ENCODE results near the gene EIF3J.
"Not testable (repeated sequence)": the region's sequence is repeated elsewhere in the genome, so short reads cannot be mapped to it uniquely, and the experiment has no call there.

The EIF3J gene

GRCh38 chr15:44544745-44545144 lies 7.8 kb downstream of the EIF3J start:
- not testable (repeated sequence) for DNase-seq

DNA sequence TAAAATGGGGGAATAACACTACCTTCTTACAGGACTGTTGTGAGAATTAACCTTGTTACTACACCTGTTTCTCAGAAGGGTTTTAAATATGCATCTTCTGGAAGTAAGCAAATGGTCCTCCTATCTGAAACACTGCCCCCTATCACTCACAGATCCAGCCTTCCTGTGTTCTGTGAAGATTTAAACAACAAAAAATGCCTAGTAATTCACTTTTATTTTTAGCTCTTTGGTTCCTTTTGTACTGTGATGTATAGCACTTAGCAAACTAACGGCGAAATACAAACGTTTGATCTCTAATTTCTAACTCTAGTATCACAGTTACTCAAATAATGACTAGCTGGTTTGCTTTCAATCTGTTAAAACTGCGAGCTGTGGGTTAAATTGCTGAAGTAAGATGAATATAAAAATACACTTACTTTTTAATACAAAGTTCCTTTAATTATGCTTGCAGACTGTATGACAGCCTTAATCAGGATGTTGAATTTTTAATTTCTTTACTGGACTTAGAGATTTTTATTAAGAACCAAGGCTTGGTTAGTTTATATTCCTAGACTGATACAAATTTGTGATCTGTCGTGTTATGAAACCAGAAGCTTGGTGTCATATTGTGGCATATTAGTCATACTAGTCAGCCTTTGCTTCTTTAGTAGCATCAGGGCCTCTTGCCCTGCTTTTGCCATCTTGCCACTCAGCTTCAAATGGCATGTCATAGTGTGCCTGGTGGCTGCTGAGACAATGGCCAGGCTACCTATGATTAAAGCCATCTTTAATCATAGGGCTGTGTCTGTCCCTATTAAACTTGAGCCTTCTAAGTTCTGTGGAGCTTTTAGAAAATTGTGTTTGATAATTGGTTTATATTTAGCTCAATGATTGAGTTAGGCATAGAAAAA lies 9.2 kb downstream of the EIF3J start:
- DNase-seq: no peak

DNA sequence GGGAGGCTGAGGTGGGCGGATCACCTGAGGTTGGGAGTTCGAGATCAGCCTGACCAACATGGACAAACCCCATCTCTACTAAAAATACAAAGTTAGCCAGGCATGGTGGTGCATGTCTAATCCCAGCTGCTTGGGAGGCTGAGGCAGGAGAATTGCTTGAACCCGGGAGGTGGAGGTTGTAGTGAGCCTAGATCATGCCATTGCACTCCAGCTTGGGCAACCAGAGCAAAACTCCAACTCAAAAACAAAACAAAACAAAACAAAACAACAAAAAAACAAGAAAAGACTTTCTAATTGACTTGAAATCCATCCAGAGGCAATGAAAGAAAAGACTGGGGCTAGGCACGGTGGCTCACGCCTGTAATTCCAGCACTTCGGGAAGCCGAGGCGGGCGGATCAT lies 12.2 kb downstream of the EIF3J start:
- not testable (repeated sequence) for DNase-seq

DNA sequence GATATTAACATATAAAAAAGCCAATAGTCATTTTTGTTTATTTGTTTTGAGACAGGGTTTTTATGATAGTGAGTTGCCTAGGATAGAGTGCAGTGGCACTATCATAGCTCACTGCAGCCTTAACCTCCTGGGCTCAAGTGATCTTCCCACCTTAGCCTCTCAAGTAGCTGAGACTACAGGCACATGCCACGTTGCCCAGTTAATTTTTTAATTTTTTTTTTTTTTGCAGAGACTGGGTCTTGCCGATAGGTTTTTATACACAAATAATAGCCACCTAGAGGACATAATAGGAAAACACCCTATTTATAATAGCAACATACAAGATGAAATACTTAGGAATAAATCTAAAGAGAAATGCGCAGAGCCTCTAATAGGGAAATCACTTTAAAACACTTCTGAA lies 13.3 kb downstream of the EIF3J start:
- no peak for DNase-seq

DNA sequence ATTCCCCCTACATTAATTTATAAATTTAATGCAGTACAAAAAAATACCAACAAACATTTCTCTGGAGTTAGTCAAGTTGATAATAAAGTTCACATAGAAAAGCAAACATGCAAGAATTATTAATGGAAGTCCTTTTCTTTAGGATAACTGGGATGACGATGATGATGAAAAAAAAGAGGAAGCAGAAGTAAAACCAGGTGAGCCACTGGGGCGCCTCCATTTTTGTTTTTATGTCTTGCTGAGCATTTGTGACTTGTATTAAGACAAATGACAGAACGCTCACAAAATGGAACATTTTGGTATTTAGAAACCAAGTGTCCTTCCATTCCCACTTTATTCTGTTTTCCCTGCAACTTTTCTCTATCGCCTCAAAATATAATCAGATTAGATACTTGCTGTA lies 13.8 kb downstream of the EIF3J start:
- DNase-seq: no peak

DNA sequence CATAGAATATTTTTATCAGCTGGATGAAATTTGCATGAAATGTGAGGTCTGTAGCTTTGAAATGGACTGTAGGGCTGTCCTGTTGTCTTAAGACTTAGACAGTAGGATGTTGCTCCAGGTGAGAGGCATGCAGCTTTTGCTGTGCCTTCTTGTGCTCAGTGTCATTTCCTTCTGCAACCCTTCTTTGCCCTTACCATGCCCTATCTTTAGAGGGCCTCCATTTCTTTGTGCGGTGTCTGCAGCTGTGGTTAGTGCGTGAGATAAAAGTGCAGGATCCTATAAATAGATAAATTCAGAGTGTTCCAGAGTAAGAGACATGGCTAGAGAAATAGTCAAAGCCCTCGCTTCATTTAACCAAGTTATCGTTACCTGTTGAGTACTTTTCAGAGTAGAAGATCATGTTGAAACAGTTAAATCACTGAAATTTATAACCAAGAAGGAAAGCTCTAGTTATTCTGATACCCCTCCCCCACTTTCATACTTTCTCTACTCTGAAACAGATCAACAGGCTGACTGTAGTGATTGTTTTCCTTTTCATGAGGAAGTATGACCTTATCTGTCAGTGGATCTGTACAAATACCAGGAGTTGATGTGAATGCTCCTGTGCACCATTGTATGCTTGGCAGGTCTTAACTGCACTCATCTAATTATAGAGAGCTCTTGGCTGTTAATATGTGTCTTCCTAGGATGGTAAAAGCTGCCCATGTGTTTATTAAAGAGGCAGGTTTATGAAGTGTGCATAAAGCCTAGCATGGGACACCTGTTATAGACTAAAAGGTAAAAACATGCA lies 18.2 kb downstream of the EIF3J start:
- DNase-seq: no peak

DNA sequence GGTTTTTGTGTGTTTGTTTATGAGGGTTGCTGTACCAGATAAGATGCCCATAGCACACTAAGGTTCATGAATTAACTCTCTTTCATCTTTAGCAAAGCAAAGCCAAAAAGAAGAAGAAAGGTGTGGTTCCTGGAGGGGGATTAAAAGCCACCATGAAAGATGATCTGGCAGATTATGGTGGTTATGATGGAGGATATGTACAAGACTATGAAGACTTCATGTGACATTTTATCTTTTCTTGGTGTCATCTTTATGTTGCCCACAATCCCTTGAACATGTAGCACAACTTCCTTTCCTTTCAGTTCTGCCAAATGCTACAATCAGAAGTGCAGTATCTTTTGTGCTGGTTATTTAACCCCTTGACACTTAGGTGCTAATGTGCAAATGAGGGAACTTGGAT lies 24.0 kb downstream of the EIF3J start:
- DNase-seq: not testable (repeated sequence)

DNA sequence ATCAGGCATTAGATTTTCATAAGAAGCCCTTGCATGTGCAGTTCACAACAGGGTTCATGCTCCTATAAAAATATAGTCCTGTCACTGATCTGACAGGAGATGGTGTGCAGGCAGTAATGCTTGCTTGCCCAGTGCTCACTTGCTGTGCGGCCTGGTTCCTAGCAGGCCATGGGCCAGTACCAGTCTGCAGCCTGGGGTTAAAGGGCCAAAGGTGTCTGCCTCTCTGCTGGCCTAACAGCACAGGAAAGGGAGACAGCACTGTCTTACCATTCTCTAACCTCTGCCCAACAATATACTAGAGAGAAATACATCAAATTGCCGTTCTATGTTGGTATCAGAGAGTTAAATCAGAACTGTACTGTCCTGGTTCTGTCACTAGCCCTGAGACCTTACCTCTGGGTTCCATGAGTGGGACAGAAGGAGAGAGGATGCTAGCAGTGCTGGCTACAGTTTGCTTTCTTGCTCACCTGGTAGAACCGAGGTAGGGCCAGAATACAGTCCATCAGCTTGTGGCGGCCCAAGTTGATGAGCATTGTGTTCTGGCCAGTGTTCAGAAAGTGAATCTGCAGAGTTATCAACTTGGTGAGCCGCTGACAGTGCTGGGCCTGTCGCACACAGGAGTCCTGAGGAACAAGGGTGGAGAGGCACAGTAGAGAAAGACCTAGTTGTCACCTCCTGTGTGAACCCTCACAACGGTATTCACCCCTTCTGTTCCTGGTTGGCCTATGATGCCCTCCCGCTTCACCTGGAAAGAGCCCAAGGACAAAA lies 28.6 kb downstream of the EIF3J start:
- no peak for DNase-seq

GRCh38 chr15:44566155-44566540 lies 29.2 kb downstream of the EIF3J start:
- DNase-seq: no peak

DNA sequence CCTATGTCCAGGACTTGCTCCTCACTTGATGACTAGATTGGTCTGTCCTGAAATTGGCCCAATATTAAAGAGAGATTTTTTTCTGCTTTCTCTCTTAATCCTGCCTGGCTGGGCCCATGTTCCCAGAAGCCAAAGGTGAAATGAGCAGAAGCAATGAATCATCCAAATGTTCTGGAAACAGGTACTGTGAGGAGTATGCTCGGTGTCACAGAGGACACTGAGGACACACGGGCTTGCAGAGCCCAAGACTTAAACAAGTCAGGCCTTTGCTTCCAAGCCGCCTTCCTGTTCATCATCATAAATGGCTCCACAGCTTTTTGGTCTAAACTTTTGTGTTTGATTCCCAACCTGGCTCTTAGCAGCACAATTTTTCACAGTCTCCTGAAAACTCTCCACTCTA lies 31.4 kb downstream of the EIF3J start:
- DNase-seq: no peak

GRCh38 chr15:44569316-44569715 lies 32.4 kb downstream of the EIF3J start:
- no peak for DNase-seq

GRCh38 chr15:44570361-44570760 lies 33.4 kb downstream of the EIF3J start:
- no peak for DNase-seq

- DNase-seq: no peak
Observed at GRCh38 chr15:44573386-44573785, 36.4 kb downstream of the EIF3J start.

- no peak for DNase-seq
Observed at GRCh38 chr15:44574734-44575133, 37.8 kb downstream of the EIF3J start.

DNA sequence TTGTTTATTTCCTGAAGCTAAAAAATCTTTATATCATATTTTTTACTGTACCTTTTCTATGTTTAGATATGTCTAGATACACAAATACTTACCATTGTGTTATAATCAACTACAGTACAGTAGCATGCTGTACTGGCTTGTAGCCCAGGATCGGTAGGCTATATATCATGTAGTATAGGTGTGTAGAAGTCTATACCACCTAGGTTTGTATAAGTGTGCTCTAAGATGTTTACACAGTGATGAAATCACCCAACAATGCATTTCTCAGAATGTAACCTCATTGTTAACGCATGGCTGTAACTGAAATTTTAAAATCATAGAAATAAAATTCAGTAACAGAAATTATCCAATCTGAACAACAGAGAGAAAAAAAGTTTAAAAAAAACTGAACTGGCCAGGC lies 43.2 kb downstream of the EIF3J start:
- no peak for DNase-seq

- peak; percentile 22 for DNase-seq
Observed at GRCh38 chr15:44584162-44584749, 47.3 kb downstream of the EIF3J start.

DNA sequence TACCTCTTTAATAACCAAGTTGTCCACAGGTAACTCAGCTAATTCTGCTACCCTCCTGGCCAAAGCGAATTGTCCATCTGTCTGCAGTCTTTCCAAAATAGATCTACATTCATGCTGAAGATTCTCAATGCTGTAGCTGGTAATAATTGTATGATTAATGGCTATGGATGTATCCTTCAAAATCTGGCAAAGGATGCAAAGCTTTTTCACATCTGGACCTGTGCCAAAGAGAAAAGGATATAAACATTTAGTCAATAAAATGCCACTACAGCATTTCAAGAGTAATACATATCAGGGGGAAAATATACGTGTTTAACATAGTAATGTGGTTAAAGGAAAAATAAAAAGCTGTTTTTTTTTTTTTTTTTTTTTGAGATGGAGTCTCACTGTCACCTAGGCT lies 48.7 kb downstream of the EIF3J start:
- no peak for DNase-seq

DNA sequence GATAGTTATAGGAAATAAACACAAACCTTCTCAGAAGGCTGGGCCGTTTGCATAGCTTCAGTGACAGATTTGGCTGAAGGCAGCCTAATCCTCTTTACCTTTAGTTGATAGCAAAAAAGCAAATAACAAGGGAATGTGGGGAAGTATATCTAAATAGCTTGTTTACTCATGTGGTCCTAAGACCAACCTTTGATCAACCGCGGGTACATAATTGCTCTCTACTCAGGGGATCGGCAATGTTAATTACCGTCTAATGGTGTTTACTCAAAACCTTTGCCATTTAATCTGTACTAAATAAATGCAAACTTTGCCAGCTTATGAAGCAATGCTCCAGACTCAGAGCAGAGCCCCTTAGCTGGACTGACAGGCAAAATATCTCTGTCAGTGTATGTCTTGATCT lies 51.6 kb downstream of the EIF3J start:
- no peak for DNase-seq

GRCh38 chr15:44591326-44591725 lies 54.4 kb downstream of the EIF3J start:
- DNase-seq: no peak

DNA sequence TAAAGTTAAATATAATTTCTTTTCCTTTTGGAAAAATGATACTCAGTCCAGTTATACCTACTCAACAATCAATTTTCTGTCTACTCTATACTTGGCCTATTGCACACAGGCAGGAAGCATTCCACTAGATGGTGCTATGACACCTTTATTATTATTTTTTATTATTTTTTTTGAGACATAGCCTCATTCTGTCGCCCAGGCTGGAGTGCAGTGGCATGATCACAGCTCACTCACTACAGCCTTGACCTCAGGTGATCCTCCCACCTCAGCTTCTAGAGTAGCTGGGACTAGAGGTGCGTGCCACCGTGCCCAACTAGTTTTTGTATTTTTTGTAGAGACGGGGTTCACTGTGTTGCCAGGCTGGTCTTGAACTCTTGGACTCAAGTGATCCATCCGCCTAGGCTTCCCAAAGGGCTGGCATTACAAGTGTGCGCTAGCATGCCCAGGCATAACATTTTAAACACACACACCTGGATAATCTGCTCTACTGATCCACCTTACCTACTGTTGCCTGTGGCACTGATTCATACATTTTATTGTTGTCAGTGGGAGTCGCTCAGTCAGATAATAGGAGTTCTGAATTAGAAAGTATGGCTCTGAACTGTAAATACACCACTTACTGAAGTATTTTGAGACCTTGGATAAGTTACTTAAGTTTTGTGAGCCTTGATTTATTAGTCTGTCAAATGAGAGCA lies 56.2 kb downstream of the EIF3J start:
- no peak for DNase-seq

GRCh38 chr15:44595246-44595645 lies 58.3 kb downstream of the EIF3J start:
- DNase-seq: no peak
